GM19455 (cell line): ENCODE measurements around the gene OSTF1.

ENCODE experiments used
- ATAC-seq: cut with Tn5 transposase; IDR thresholded peaks from one replicate; pipeline ENCODE4 v1.9.1; 2021; ENCODE audit not compliant: unreplicated experiment

OSTF1 gene

GRCh38 chr9:75161116-75161857 lies 73.0 kb downstream of the OSTF1 start:
- ATAC-seq, result no peak

DNA sequence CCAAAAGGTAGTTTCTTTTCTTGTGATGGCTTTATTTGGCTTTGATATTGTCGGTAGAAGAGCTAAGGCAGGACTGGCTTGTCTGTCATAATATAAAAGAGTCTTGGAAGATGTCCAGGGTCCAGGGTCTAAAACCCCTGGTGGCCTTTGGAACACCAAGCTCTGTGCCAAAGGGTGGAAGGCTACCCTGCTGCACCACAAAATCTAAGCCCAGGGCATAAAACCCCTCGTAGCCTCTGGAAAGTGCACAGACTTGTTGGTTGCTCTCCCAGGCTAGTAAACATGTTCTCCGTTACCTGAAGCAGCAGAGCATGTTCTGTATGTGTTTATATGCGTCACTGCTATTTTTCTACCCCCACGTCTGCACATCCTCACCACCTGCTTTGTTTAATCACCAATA lies 75.5 kb downstream of the OSTF1 start:
- no peak for ATAC-seq

DNA sequence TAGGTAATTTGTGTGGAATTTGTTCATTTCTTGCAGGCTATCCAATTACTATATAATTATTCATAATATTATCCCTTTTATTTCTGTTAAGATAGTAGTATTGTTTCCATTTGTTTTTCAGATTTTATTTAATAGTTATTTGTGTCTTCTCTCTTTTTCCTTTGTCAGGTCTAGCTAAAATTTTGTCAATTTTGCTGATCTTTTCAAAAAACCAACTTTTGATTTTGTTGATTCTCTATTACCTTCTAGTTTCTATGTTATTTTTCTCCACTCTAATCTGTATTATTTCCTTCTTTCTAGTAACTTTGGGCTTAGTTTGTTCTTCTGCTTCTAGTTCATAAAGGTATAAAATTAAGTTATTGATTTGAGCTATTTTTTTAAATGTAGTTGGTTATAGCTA lies 76.3 kb downstream of the OSTF1 start:
- ATAC-seq, result no peak

GRCh38 chr9:75167281-75167680 lies 79.0 kb downstream of the OSTF1 start:
- ATAC-seq, result no peak

- ATAC-seq, result no peak
Measured at GRCh38 chr9:75168270-75169178, 80.2 kb downstream of the OSTF1 start.

GRCh38 chr9:75169623-75170022 lies 81.3 kb downstream of the OSTF1 start:
- no peak for ATAC-seq

DNA sequence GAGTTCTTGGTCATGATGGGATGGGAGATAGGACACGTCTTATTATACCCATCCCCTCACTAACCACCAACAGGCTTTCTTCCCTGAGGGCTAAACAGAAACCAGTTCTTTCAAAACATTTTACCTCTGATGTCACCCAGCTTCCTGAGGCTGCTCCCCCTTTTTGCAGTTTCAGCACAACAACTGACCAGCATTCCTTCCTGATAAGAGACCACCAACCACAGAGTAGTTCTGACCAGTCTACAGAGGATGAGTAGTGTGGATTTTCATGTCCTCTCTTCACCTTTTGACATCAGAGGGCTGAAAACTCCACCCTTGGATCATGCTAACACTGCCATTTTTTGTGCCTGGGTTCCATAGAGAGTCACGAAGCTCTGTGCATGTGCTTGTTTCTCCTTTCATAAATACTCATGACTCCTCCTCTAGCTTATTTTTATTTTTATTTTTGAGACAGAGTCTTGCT lies 82.6 kb downstream of the OSTF1 start:
- no peak for ATAC-seq

- ATAC-seq, result no peak
Measured at GRCh38 chr9:75175395-75175794, 87.1 kb downstream of the OSTF1 start.

DNA sequence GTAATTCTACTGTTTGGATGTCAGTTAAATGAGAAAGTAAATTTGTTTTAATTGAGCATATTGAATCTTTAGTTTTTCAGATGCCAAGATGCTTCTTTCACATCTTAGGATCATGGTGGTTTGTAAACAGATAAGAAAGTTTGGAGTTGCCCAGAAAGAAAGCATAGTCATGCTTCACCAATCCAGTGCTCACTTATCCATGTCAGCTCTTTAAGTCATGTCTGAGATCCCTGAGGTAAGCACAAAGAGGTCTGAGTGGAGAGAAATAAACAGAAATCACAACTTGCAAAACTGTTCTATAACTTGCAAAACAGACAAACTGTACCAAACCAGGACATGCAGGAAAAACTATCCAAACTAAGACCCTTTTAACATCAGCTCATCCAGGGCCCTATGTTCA lies 87.7 kb downstream of the OSTF1 start:
- ATAC-seq, result no peak

DNA sequence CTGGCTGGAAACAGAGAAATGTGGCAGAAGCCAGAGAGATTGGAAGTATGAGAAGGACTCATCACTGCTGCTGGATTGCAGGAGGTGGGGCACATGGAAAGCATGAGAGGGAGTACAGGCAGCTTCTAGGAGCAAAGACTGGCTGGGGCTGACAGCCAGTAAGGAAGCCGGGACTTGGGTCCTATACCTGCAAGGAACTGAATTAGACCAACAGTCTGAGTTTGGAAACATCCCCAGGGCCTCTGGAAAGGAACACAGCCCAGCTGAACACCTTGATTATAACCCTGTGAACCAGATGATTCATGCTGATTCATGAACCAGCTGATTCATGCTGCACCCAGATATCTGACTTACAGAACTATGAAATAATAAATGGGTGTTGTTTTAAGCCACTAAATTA lies 93.4 kb downstream of the OSTF1 start:
- no peak for ATAC-seq

DNA sequence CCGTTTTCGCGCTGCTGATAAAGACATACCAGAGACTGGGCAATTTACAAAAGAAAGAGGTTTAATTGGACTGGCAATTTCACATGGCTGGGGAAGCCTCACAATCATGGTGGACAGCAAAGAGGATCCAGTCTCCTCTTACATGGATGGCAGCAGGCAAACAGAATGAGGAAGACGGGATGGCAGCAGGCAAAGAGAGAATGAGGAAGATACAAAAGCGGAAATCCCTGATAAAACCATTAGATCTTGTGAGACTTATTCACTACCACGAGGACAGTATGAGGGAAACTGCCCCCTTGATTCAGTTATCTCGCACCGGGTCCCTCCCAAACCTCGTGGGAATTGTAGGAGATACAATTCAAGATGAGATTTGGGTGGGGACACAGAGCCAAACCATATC lies 95.0 kb downstream of the OSTF1 start:
- ATAC-seq, result no peak

- no peak for ATAC-seq
Measured at GRCh38 chr9:75184471-75184870, 96.2 kb downstream of the OSTF1 start.

- no peak for ATAC-seq
Measured at GRCh38 chr9:75185585-75186170, 97.4 kb downstream of the OSTF1 start.

DNA sequence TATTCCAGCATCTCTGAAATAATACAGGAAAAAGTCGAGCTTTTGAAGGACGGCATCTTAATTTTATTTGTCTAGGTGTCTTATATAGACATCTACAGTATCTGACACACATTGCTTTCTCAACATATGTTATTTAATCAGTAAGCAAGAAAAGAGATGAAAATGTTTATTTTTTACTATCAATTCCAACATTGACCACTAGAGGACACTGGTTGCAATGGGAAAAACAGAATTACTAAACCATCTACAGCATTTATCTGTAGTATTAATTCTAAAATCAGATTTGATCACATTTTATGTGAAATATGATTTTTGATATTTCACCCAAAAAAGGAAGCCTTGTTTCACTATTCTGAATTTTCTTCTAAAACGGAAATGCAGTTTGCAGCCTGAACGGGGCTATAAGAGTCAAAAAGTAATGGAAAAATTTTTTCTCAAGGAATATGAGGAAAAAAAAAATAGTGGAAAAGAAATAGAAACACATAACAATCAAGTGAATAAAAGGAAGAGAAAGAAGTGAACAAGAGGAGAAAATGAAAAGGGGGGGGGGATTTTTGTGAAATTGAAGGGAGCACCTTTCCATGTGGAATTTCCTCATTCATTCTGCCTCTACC lies 98.6 kb downstream of the OSTF1 start:
- no peak for ATAC-seq

GRCh38 chr9:75188756-75189155 lies 100.4 kb downstream of the OSTF1 start:
- no peak for ATAC-seq

- ATAC-seq, result no peak
Measured at GRCh38 chr9:75190762-75191161, 102.4 kb downstream of the OSTF1 start.
